CD4-positive, alpha-beta T cell treated with Interleukin-21 for 1 hour (primary cell): ENCODE measurements around the gene CD163.
"Not testable (repeated sequence)": the region's sequence is repeated elsewhere in the genome, so short reads cannot be mapped to it uniquely, and the experiment has no call there.

Experiments
- DNase-seq: peaks from one replicate; pipeline ENCODE4 v3.0.0-alpha.2; 2020

Gene CD163

DNA sequence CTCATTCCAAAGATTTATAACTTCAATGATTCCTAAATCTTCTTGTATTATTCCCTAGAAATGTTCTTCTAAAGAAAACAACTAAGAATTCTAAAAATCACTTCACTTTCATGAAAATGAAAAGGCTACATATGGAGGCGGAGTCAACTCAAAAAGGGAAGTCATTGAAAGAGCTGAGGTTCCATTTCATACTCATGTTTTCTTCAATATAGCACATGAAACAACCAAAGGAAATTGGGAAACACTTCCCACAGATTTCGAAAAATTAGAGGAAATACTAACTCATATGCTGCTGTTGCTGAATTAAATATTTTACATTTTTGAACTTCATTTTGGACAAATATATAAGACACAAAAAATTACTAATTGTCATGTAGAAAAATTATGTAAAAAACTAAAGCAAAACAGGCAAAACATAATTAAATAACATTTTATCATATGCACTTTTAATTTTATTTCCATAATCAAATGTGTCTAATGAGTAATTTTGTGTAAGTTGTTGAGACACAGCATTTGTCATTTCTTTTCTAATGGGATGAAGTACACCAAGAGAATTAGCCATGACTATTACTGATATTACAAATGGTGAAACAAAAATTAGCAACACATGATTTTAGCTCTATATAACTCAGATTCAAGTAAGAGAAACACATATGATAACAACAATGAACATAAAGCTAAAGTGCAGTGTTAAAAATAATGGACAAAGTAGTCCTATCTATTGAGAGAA, at the start of gene CD163:
Gene CD163 (minus strand): TSS at position 92 of the 730 bp plus-strand sequence. CDS start 87 bp downstream, at position 5.
- peak; percentile 2 for DNase-seq

DNA sequence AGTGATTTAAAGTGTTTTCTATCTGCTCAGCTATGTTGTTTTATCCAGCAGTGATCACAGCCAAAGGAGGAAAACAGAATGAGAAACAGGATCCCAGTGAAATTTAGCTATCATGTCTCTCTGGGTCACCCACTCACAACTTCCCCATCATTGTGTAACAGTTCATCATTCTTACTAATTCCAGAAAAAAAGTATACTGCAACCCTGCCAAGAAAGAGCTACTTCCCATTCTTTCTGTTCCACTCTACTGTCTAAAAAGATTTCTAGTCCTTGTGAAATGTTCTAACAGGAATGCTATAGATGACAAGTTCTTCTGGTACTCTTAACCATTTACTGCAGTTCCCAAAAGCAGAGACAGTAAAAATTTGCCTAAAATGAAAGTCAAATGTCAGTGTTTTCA, 39.2 kb upstream of the CD163 start:
- no peak for DNase-seq

DNA sequence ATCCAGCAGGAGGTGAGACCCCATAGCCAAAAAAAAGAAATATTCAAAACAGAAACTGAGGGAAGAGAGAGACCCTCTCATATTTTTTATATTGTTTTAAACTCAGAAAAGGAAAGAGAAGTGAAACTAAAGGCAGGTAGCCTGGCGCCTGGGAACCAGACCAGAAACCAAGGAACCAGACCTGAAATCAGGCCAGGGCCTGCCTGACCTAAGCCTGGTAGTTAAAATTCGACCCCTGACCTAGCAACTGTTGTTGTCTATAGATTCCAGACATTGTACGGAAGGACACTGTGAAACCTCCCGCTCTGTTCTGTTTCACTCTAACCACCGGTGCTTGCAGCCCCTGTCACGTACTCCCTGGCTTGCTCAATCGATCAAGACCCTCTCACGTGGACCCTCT, 38.5 kb upstream of the CD163 start:
- DNase-seq, result no peak

GRCh38 chr12:7514416-7514815, 10.8 kb upstream of the CD163 start:
- no peak for DNase-seq

DNA sequence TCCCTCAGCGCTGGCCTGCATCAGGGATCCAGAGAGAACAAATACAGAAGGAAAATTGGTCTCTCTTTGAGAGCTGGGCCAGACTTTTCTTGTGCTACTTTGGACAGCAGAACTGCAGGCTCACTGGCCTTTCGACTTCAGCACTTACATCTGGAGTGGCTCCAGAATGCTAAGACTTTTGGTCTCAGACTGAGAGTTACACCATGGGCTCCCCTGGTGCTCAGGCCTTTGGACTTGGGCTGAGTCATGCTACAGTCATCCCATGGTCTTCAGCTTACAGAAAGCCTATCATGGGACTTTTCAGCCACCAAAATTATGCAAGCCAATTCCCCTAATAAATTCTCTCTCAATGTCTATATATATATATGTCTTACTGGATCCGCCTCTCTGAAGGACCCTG, 9.0 kb upstream of the CD163 start:
- no peak for DNase-seq

GRCh38 chr12:7509793-7510470, 6.4 kb upstream of the CD163 start:
- DNase-seq, result not testable (repeated sequence)

DNA sequence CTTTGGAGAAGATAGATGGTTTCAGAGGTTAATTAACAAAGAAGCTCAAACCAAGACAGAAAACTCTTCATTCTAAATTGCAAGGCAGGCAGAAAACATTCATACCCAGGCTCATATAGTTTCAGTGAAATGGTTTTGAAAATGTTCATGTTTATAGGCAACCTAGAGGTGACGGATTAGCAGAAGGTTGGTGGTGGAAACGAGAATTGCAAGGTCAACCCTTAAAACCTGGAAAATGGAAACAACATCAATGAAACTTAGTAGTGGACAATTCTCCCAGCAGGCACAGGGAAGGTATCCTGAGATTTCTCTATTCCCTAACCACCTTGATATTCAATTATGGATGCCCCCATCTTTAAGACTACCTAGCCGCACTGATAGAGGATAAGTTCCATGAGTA, 965 bp downstream of the CD163 start:
- no peak for DNase-seq

GRCh38 chr12:7501031-7501588, 2.5 kb downstream of the CD163 start:
- no peak for DNase-seq

DNA sequence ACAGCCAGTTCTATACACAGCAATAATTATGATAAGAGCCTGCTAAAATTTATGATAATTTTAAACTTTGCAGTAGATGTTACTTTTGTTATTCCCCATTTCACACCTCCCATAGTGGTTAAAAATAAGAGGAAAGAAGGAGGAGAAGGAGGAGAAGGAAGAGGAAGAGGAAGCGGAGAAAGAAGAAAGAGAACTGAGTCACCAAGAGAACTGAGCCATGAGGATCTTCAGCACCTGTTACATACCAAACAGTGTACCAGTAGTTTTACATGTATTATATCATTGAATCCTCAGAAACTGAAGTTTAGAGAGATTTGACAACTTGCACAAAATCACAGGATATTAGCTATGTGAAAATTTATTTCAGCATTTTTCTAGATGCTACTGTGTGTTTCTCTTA, 3.9 kb downstream of the CD163 start:
- no peak for DNase-seq

GRCh38 chr12:7498809-7499208, 4.8 kb downstream of the CD163 start:
- no peak for DNase-seq

GRCh38 chr12:7497661-7498060, 5.9 kb downstream of the CD163 start:
- DNase-seq, result no peak

DNA sequence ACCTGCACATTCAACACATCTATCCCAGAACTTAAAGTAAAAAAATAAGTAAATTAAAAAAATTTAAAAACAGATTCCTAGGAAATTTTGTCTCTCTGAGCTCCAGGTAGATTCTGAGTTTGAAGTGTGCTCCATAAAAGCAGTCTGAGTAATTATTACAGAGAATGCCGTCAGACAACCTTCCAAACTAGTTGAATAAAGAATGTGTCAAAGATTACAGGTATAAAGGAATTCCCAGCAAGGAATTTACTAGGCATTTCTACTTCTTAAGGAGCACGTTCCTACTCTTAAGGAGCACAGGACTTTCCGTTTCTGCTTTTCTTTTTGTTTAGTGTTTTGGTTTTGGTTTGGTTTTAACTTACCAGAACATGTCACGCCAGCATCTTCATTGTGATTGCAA, 7.1 kb downstream of the CD163 start:
- no peak for DNase-seq

DNA sequence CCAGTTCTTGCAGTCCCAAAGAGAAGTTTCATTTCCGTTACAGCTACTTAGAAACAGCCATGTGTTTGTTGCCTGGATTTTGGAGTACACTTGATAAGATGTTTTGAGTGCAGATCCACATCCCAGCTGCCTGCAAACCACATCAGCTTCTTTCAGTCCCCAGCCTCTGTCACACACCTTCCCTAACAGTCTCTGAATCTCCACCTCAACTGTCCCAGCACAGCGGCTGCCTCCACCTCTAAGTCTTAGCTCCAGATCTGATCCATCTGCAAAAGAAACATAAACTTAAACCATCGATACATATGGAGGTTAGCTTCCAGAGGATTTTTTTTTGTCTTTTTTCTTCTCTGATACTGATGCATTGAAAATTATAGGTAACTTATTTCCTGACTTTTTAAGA, 8.4 kb downstream of the CD163 start:
- no peak for DNase-seq

GRCh38 chr12:7493006-7493405, 10.6 kb downstream of the CD163 start:
- DNase-seq, result no peak

GRCh38 chr12:7486512-7486911, 17.1 kb downstream of the CD163 start:
- DNase-seq, result no peak

DNA sequence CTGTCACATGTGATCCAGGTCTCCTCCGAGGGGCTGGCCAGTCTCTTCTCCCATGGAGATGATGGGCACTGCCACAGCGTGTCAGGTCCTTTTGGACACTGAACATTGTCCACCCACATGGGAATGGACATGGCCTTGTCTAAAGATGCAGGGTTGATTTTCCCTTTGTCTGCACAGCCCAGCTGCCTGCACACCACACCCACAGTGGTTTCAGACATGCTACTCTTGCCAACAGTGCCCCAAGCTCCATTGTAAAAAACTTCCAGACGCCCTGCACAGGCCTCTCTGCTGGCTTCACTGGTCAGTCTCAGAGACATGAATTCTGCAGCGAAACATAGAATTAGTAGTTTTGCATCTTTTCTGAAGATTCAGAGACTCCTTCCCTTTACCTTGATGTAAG, 18.5 kb downstream of the CD163 start:
- DNase-seq, result no peak

DNA sequence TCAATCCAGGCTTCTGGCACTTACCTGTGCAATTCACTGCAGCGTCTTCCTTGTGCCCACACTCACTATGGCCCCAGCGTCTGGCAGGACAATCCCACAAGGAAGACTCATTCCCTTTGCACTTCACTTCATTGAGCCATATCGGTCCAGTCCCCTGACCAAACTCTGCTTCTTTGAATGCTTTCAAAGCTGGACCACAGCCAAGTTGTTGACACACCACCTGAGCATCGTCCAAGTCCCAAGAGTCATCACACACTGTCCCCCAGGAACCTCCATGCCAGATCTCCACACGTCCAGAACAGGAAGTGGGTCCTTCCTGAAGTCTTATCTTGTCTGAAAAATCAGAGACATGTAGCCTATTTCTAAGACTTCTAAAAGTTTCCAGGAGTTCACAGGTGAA, 20.2 kb downstream of the CD163 start:
- no peak for DNase-seq

DNA sequence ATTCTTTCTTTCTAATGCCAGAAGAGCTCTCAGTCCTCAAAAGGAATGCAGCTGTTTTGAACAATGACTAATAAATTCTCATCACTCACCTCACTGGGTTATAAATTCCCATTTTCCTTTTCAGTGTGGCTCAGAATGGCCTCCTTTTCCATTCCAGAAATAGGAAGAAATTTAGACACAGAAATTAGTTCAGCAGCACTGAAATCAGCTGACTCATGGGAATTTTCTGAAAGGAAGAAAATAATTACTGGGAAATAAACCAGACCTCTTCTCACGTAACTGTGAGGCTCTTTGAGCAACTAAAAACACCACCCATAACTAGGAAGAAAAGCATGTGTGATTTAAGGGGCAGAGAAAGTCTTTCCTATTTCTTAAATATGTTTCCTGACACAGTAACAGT, 23.8 kb downstream of the CD163 start:
- no peak for DNase-seq

DNA sequence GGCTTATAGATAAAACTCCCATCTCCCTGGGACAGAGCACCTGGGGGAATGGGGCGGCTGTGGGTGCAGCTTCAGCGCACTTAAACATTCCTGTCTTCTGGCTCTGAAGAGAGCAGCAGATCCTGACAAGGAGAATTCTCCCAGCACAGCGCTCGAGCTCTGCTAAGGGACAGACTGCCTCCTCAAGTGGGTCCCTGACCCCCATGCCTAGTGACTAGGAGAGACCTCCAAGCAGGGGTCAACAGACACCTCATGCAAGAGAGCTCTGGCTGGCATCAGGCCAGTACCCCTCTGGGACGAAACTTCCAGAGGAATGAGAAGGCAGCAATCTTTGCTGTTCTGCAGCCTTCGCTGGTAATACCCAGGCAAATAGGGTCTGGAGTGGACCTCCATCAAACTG, 31.5 kb downstream of the CD163 start:
- no peak for DNase-seq

GRCh38 chr12:7460375-7461259, 43.0 kb downstream of the CD163 start:
- peak; percentile 24 for DNase-seq

- DNase-seq, result no peak
Measured at GRCh38 chr12:7459973-7460372, 43.6 kb downstream of the CD163 start.

DNA sequence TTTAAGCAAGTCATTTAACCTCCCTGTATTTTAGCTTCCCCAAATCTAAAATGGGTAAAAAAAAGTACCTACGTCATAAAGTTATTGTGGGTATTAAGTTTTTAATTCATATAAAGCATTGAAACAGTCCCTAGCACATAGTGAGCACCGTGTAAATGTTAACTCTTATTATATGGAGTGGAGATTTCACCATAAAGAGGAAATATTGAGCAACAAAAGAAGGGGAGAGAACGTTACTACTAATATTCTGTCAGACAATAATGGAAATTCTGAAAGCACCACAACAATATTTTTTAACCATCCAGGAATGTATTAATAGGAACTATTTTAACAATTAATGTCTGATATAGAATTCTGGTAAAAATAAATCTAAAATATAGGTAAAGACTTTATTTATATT, 51.8 kb downstream of the CD163 start:
- DNase-seq, result no peak

DNA sequence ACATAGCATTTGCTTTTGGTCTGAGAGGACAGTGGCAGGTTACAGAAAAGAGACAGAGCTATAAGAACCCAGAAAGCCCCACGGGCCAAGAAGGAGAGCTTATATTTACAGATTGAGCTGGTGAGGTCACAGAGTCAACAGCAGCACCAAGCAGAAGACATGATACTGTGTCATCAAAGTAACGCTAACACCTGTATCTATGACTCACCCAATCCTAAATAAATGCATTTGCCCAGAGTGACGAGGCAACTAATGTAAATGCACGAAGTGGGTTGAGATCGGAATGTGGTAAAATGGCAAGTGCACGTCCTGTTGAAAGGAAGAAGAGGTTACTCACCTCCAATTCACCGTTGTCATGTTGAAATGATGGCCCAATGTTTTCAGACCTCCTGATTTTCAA, 52.9 kb downstream of the CD163 start:
- no peak for DNase-seq
